Measurements from ENCODE around the gene DHX29. TPM values are rescaled to one million over a fixed set of nuclear protein-coding genes. Genes with fewer than 3 reads are reported as not detected.
A peak's percentile ranks its signal among the peaks of the same experiment; 100 is the strongest.

Gene DHX29
- total RNA-seq, 3 donors from 2014 or later: 28.3 to 40.1 (median 31.1) TPM

GRCh38 chr5:55234121-55234700, 73.3 kb downstream of the DHX29 start:
- DNase-seq (ENCODE audit: low spot score in 2 of 2): no peak
- Histone ChIP-seq H3K9me3 (no peaks in the 10 kb centered on the region), H3K27ac (peak overlapping the region; percentile 66 to 78), H3K4me1 (no peaks in the 10 kb centered on the region), H3K27me3 (peaks cover 2 to 16% of the 10 kb centered on the region in 2 donors), H3K36me3 (no peaks in the 10 kb centered on the region), H3K4me3 (peak overlapping the region; percentile 40 to 83 (median 73))
- intact Hi-C loops (cut with DNase I; ENCODE audit: low total_unique reads): no loop called here
- TF ChIP-seq POLR2A (IDR thresholded peaks at IDR 0.05): no peak
- TF ChIP-seq CTCF (IDR thresholded peaks at IDR 0.05): no peak
- TF ChIP-seq POLR2AphosphoS5 (IDR thresholded peaks at IDR 0.05): no peak

GRCh38 chr5:55232985-55233928, 74.2 kb downstream of the DHX29 start, which contains the start of gene CCNO:
Gene CCNO, minus strand, starts transcription at chr5:55233608. Its CDS starts 85 bp downstream, at chr5:55233523.
- H3K4me1 ChIP-seq: no peaks in the 10 kb centered on the region
- peaks cover 2 to 22% of the 10 kb centered on the region in 2 donors for H3K27me3 ChIP-seq
- H3K27ac ChIP-seq: peak within 1 kb of the TSS; percentile 66 to 78
- intact Hi-C loops (cut with DNase I; ENCODE audit: low total_unique reads): no loop called here
- H3K4me3 ChIP-seq: peak within 1 kb of the TSS; percentile 40 to 83 (median 73)
- DNase-seq (ENCODE audit: low spot score in 2 of 2): peak in 1 of 2 donors; percentile 52
- peak; percentile 23 for TF ChIP-seq POLR2A (IDR thresholded peaks at IDR 0.05)
- TF ChIP-seq CTCF (IDR thresholded peaks at IDR 0.05): no peak
- H3K36me3 ChIP-seq: no peaks in the 10 kb centered on the region
- H3K9me3 ChIP-seq: no peaks in the 10 kb centered on the region

- Histone ChIP-seq H3K9me3 (no peaks in the 10 kb centered on the region), H3K36me3 (no peaks in the 10 kb centered on the region), H3K4me3 (peak overlapping the region; percentile 40 to 83 (median 73)), H3K27me3 (peaks cover 2 to 31% of the 10 kb centered on the region in 2 donors), H3K27ac (peak overlapping the region; percentile 66 to 78), H3K4me1 (no peaks in the 10 kb centered on the region)
- no peak for DNase-seq (ENCODE audit: low spot score in 2 of 2)
- TF ChIP-seq POLR2AphosphoS5 (IDR thresholded peaks at IDR 0.05): no peak
- TF ChIP-seq CTCF (IDR thresholded peaks at IDR 0.05): no peak
- no peak for TF ChIP-seq POLR2A (IDR thresholded peaks at IDR 0.05)
- intact Hi-C loops (cut with DNase I; ENCODE audit: low total_unique reads): no loop called here
Measured at GRCh38 chr5:55232271-55232984, 75.1 kb downstream of the DHX29 start.

GRCh38 chr5:55231919-55232270, 75.6 kb downstream of the DHX29 start:
- H3K27ac ChIP-seq: no peak overlapping the region
- peak overlapping the region in 2 of 3 donors; percentile 73 to 83 for H3K4me3 ChIP-seq
- no peaks in the 10 kb centered on the region for H3K9me3 ChIP-seq
- H3K27me3 ChIP-seq: peaks cover 2 to 36% of the 10 kb centered on the region in 2 donors
- H3K4me1 ChIP-seq: no peaks in the 10 kb centered on the region
- no peaks in the 10 kb centered on the region for H3K36me3 ChIP-seq
- intact Hi-C loops (cut with DNase I; ENCODE audit: low total_unique reads): no loop called here
- no peak for DNase-seq (ENCODE audit: low spot score in 2 of 2)
- TF ChIP-seq POLR2A (IDR thresholded peaks at IDR 0.05): no peak
- TF ChIP-seq POLR2AphosphoS5 (IDR thresholded peaks at IDR 0.05): no peak
- no peak for TF ChIP-seq CTCF (IDR thresholded peaks at IDR 0.05)
